Measurements from ENCODE around the gene CHML.
"Not testable (repeated sequence)": the region's sequence is repeated elsewhere in the genome, so short reads cannot be mapped to it uniquely, and the experiment has no call there.

CHML gene

GRCh38 chr1:241640149-241640866 is at the start of gene CHML, which contains the start of gene OPN3:
TSS of gene CHML (minus strand) at chr1:241640369. CDS start at chr1:241635766, 4,603 bp downstream.
TSS of gene OPN3 (minus strand) at chr1:241640369. CDS start at chr1:241640254, 115 bp downstream.
- no peak for TF ChIP-seq CTCF (IDR thresholded peaks at IDR 0.05; ENCODE audit: low read depth, low read length)
- peak; percentile 61 for DNase-seq (ENCODE audit: extremely low read depth, low read depth)

GRCh38 chr1:241688940-241689368 is 48.8 kb upstream of the CHML start:
- DNase-seq (ENCODE audit: extremely low read depth, low read depth), result no peak
- no peak for TF ChIP-seq CTCF (IDR thresholded peaks at IDR 0.05; ENCODE audit: low read depth, low read length)

GRCh38 chr1:241684108-241684507 is 43.9 kb upstream of the CHML start:
- DNase-seq (ENCODE audit: extremely low read depth, low read depth), result no peak

GRCh38 chr1:241682921-241683320 is 42.8 kb upstream of the CHML start:
- no peak for TF ChIP-seq CTCF (IDR thresholded peaks at IDR 0.05; ENCODE audit: low read depth, low read length)
- DNase-seq (ENCODE audit: extremely low read depth, low read depth), result no peak

More at GRCh38 chr1:241684108-241684507, 43.9 kb upstream of the CHML start:
- no peak for TF ChIP-seq CTCF (IDR thresholded peaks at IDR 0.05; ENCODE audit: low read depth, low read length)

GRCh38 chr1:241681861-241682448 is 41.8 kb upstream of the CHML start:
- DNase-seq (ENCODE audit: extremely low read depth, low read depth), result not testable (repeated sequence)

GRCh38 chr1:241679961-241680360 is 39.8 kb upstream of the CHML start:
- DNase-seq (ENCODE audit: extremely low read depth, low read depth), result no peak

GRCh38 chr1:241679404-241679803 is 39.2 kb upstream of the CHML start:
- no peak for TF ChIP-seq CTCF (IDR thresholded peaks at IDR 0.05; ENCODE audit: low read depth, low read length)

More at GRCh38 chr1:241679961-241680360, 39.8 kb upstream of the CHML start:
- TF ChIP-seq CTCF (IDR thresholded peaks at IDR 0.05; ENCODE audit: low read depth, low read length), result no peak

More at GRCh38 chr1:241679404-241679803, 39.2 kb upstream of the CHML start:
- DNase-seq (ENCODE audit: extremely low read depth, low read depth), result no peak

Measured in AG09319 (cell line).